HUDEP-2 (cell line): ENCODE results near the gene MYRF.

Experiments
- DNase-seq, 76 experiments: peaks; one replicate each; lab custom pipeline; 2025; ENCODE audit not compliant: unreplicated experiment in 76 of 76; lab: John Stamatoyannopoulos, UW

Gene MYRF

GRCh38 chr11:61718621-61719302 is 33.7 kb upstream of the MYRF start:
- DNase-seq = no peak

- no peak for DNase-seq
These were observed 32.5 kb upstream of the MYRF start for GRCh38 chr11:61719978-61720377.

- DNase-seq = no peak
These were observed 31.8 kb upstream of the MYRF start for GRCh38 chr11:61720597-61720996.

- DNase-seq = no peak
These were observed 28.0 kb upstream of the MYRF start for GRCh38 chr11:61724437-61724836.

GRCh38 chr11:61725781-61726231 is 26.6 kb upstream of the MYRF start:
- DNase-seq = no peak

- DNase-seq = no peak
These were observed 25.7 kb upstream of the MYRF start for GRCh38 chr11:61726775-61727174.

GRCh38 chr11:61727401-61727811 is 25.0 kb upstream of the MYRF start:
- DNase-seq = no peak

GRCh38 chr11:61728066-61728939 is 24.1 kb upstream of the MYRF start:
- DNase-seq = no peak

- DNase-seq = peak in 2 of 76 experiments; percentile 14 to 27
These were observed 23.6 kb upstream of the MYRF start for GRCh38 chr11:61728940-61729219.

GRCh38 chr11:61730240-61730994 is 22.0 kb upstream of the MYRF start:
- no peak for DNase-seq

GRCh38 chr11:61731211-61731951 is 21.1 kb upstream of the MYRF start:
- DNase-seq = no peak

- DNase-seq = no peak
These were observed 20.3 kb upstream of the MYRF start for GRCh38 chr11:61731952-61732675.

- no peak for DNase-seq
These were observed 19.7 kb upstream of the MYRF start for GRCh38 chr11:61732705-61733104.

- DNase-seq = peak in 70 of 76 experiments; percentile 7 to 82 (median 56)
These were observed 19.1 kb upstream of the MYRF start for GRCh38 chr11:61733120-61733978.

- DNase-seq = no peak
These were observed 17.7 kb upstream of the MYRF start for GRCh38 chr11:61734767-61735166.

- DNase-seq = no peak
These were observed 17.0 kb upstream of the MYRF start for GRCh38 chr11:61735391-61735790.

- no peak for DNase-seq
These were observed 16.1 kb upstream of the MYRF start for GRCh38 chr11:61736310-61736709.

- peak in 13 of 76 experiments; percentile 6 to 44 (median 22) for DNase-seq
These were observed 15.3 kb upstream of the MYRF start for GRCh38 chr11:61737131-61737530.
